Body of pancreas (tissue), 4 donors: ENCODE measurements around the gene ANKS3. TPM values are rescaled to one million over a fixed set of nuclear protein-coding genes. Genes with fewer than 3 reads are reported as not detected.

Experiments
- ATAC-seq: fragments of 150-250 bp; one replicate; pipeline ENCODE4 v1.9.1; 2016
- DNase-seq, 4 donors: peaks; one replicate each; pipeline ENCODE4 v3.0.0-alpha.2; 2019
- H3K27ac ChIP-seq, 4 donors: fragments of 200-600 bp; sonication (generic); 1 replicate in 3 of 4; 2 replicates in 1 of 4; pipeline versions ENCODE4 v1.5.1 to v1.6.1; 2016 to 2019; ENCODE audit warnings: mild to moderate bottlenecking in 1 of 4, mixed read lengths in 1 of 4, moderate library complexity in 1 of 4
- H3K27me3 ChIP-seq, 2 donors: fragments of 200-600 bp; sonication (generic); one replicate each; pipeline ENCODE4 v1.6.0; 2016; ENCODE audit warnings: mild to moderate bottlenecking in 1 of 2
- H3K36me3 ChIP-seq, 2 donors: fragments of 200-600 bp; sonication (generic); replicated peaks in 1 of 2; 2 replicates each; pipeline ENCODE4 v1.5.1; 2016; ENCODE audit warnings: low read depth in 2 of 2; ENCODE audit not compliant: insufficient read depth in 1 of 2
- H3K4me1 ChIP-seq: fragments of 200-600 bp; sonication (generic); one replicate; pipeline ENCODE4 v1.6.0; 2016
- H3K4me3 ChIP-seq, 2 donors: fragments of 200-600 bp; sonication (generic); 1 replicate in 1 of 2; 2 replicates in 1 of 2; pipeline ENCODE4 v1.5.1; 2016 to 2019
- H3K9me3 ChIP-seq, 3 donors: fragments of 200-600 bp; sonication (generic); 1 replicate in 2 of 3; 2 replicates in 1 of 3; pipeline ENCODE4 v1.5.1; 2016
- POLR2A ChIP-seq, 3 donors: fragments of 450-650 bp; IDR thresholded peaks; one replicate each; pipeline ENCODE4 v1.6.1; 2016; ENCODE audit warnings: antibody characterized with exemption in 3 of 3, mild to moderate bottlenecking in 2 of 3
- WGBS, 2 donors: methylation state at CpG; one replicate each; pipeline ENCODE4 v1.1.5; 2017; 5-methylcytosine and 5-hydroxymethylcytosine counted together
- intact Hi-C: fragments of 100-400 bp; cut with DNase I; formaldehyde crosslinking; loops from one replicate; pipeline ENCODE4 v1.15.1; 2023
- total RNA-seq, 2 donors: library from RNA; depleted of rRNA; stranded (reverse); fragments of >200 nt; gene quantifications; one replicate each; pipeline ENCODE4 v1.1.0, GENCODE V29; 2016
- TF ChIP-seq, protein P1 (sequence below), 7 experiments: fragments of 450-650 bp in 4 of 7; fragments of 200-600 bp in 3 of 7; sonication (generic) in 3 of 7; IDR thresholded peaks; one replicate each; pipeline ENCODE4 v1.5.1; 2016 to 2019; ENCODE audit warnings: antibody characterized with exemption in 7 of 7

Gene ANKS3
- total RNA-seq, 2 donors from 2014 or later: 16.6 to 64.9 TPM

DNA sequence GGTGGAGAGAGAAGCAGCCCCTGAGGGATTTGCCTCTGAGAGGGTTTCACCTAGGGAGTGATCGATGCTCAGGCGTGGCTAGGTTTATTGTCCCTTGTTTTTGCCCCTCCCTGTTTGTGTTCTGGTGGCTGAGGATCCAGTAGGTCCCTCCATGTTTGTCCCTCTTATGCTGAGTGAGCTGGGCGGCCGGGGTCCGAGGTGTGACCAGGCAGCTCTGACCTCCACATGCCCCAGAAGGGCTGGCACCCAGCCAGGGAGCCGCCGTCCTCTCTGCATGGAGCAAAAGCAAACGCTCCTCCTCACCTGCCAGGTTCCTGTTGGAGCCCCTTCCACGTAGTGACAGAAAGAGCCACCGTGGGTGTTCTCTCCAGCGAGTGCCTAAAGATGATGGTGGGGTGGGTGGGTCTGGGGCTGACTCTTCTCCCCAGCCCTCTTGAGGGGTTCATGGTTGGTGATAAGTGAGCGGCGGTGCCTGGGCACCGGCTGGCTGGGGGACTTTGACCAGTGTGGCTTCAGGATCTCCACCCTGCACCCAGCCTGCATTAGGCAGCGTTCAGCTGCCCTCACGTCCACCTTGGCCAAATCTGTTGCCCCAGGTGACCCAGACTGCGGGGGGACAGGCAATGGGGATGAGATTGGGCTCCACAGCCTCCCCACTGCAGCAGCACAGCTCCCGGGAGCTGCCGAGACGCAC lies 54.8 kb downstream of the ANKS3 start:
- Histone ChIP-seq H3K4me3 (no peak overlapping the region), H3K36me3 (peaks cover 0 to 13% of the 10 kb centered on the region in 2 donors), H3K27ac (peak overlapping the region in 2 of 4 donors; percentile 57 to 67), H3K27me3 (no peaks in the 10 kb centered on the region), H3K9me3 (no peaks in the 10 kb centered on the region), H3K4me1 (no peaks in the 10 kb centered on the region)
- intact Hi-C loops: no loop called here
- peak in 1 of 4 donors; percentile 43 for DNase-seq
- no peak for ATAC-seq
- 67 to 100% methylated on average over 3 to 18 of the region's 20 CpGs for WGBS, 2 donors
- TF ChIP-seq, protein P1, sequence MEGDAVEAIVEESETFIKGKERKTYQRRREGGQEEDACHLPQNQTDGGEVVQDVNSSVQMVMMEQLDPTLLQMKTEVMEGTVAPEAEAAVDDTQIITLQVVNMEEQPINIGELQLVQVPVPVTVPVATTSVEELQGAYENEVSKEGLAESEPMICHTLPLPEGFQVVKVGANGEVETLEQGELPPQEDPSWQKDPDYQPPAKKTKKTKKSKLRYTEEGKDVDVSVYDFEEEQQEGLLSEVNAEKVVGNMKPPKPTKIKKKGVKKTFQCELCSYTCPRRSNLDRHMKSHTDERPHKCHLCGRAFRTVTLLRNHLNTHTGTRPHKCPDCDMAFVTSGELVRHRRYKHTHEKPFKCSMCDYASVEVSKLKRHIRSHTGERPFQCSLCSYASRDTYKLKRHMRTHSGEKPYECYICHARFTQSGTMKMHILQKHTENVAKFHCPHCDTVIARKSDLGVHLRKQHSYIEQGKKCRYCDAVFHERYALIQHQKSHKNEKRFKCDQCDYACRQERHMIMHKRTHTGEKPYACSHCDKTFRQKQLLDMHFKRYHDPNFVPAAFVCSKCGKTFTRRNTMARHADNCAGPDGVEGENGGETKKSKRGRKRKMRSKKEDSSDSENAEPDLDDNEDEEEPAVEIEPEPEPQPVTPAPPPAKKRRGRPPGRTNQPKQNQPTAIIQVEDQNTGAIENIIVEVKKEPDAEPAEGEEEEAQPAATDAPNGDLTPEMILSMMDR (IDR thresholded peaks at IDR 0.05): no peak
- no peak for TF ChIP-seq POLR2A (IDR thresholded peaks at IDR 0.05)

DNA sequence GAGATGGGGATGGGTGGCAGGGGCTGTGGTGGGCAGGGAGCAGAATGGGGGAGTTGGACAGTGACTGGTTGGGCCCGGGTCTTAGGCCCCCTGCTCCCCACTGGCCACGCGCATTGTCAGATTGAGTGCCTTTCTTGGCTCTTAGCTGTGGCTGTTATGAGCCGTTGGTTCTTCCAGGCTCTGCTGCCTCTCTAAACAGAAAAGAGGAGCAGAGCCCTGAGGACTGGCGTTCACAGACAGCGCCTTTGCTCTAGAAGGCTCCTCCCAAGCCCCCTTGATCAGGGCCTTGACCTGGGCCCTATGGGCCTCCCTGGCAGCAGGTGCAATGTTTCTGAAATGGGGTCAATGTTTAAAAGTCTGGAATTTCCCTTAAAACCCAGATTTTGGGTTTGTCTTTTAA lies 55.5 kb downstream of the ANKS3 start:
- H3K4me1 ChIP-seq: no peaks in the 10 kb centered on the region
- intact Hi-C loops: no loop called here
- no peaks in the 10 kb centered on the region for H3K27me3 ChIP-seq
- H3K27ac ChIP-seq: peak overlapping the region in 1 of 4 donors; percentile 17
- no peaks in the 10 kb centered on the region for H3K9me3 ChIP-seq
- TF ChIP-seq POLR2A (IDR thresholded peaks at IDR 0.05): no peak
- TF ChIP-seq, protein P1 (IDR thresholded peaks at IDR 0.05): no peak
- no peak overlapping the region for H3K4me3 ChIP-seq
- DNase-seq: no peak
- H3K36me3 ChIP-seq: peaks cover 0 to 10% of the 10 kb centered on the region in 2 donors
- no peak for ATAC-seq
- 87 to 89% methylated on average over 6 of the region's 6 CpGs for WGBS, 2 donors

DNA sequence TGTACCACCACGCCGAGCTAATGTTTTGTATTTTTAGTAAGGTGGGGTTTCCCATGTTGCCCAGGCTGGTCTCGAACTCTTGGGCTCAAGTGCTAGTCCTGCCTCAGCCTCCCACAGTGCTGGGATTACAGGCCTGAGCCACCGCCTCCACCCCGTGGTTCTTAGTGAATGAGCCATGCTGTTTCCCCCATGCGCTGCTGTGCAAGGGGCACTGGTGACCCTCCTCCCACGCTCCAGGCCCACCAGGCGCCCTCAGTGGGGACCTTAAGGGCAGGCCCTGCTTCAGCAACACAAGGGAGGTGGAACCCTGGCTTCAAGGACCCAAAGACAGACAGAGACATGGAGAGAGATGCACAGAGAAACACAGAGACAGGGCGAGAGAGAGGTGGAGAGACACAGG lies 56.1 kb downstream of the ANKS3 start:
- 87 to 97% methylated on average over 9 of the region's 9 CpGs for WGBS, 2 donors
- Histone ChIP-seq H3K9me3 (no peaks in the 10 kb centered on the region), H3K36me3 (peaks cover 0 to 12% of the 10 kb centered on the region in 2 donors), H3K27me3 (no peaks in the 10 kb centered on the region), H3K4me3 (no peak overlapping the region), H3K27ac (no peak overlapping the region), H3K4me1 (no peaks in the 10 kb centered on the region)
- intact Hi-C loops: no loop called here
- TF ChIP-seq, protein P1 (IDR thresholded peaks at IDR 0.05): no peak
- no peak for TF ChIP-seq POLR2A (IDR thresholded peaks at IDR 0.05)
- no peak for DNase-seq
- ATAC-seq: no peak

DNA sequence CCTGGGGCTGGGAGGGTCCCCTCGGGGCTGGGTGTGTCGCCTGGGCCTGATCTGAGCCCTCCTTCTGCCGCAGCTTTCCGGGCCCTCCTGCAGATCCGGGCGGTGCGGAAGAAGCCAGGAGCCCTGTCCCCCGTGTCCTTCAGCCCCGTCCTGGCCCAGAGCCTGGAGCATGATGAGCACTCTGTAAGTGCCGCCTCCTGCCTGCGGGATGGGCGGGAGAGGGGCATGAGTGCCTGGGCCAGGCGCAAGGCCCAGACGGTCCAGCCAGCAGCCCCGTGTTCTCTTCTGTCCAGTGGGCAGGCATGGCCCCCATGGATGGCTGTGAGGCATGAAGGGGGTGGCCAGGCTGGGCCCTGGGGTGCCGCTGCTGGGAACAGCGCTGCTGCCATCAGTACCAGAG lies 56.7 kb downstream of the ANKS3 start:
- WGBS, 2 donors: 80 to 83% methylated on average over 2 to 9 of the region's 17 CpGs
- ATAC-seq (no peak), DNase-seq (no peak)
- Histone ChIP-seq H3K4me3 (no peak overlapping the region), H3K27me3 (no peaks in the 10 kb centered on the region), H3K9me3 (no peaks in the 10 kb centered on the region), H3K4me1 (no peaks in the 10 kb centered on the region), H3K36me3 (peaks cover 0 to 12% of the 10 kb centered on the region in 2 donors), H3K27ac (no peak overlapping the region)
- TF ChIP-seq POLR2A (IDR thresholded peaks at IDR 0.05): no peak
- TF ChIP-seq, protein P1 (IDR thresholded peaks at IDR 0.05): no peak
- intact Hi-C loops: no loop called here

DNA sequence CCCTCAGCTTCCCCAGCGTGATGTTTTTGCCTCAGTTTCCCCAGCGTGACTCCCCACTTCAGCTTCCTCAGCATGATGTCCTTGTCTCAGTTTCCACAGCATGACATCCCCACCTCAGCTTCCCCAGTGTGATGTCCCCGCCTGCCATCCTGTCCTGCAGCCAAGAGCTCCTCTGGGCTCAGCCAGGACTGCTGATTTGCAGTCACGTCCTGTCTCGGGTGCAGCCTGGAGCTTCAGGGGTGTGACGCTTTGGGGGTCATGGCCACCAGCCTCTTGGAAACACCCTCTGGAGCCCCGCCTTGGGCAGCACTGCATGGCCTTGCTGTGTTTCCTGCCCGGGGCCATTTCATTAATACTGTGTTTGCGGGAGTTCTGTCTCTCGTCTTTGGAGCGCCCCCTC lies 57.2 kb downstream of the ANKS3 start:
- WGBS, 2 donors: 76 to 89% methylated on average over 11 of the region's 11 CpGs
- Histone ChIP-seq H3K4me1 (no peaks in the 10 kb centered on the region), H3K4me3 (no peak overlapping the region), H3K36me3 (peaks cover 0 to 9% of the 10 kb centered on the region in 2 donors), H3K27me3 (no peaks in the 10 kb centered on the region), H3K27ac (no peak overlapping the region), H3K9me3 (no peaks in the 10 kb centered on the region)
- intact Hi-C loops: no loop called here
- no peak for ATAC-seq
- TF ChIP-seq POLR2A (IDR thresholded peaks at IDR 0.05): no peak
- TF ChIP-seq, protein P1 (IDR thresholded peaks at IDR 0.05): no peak
- DNase-seq: no peak
